Measurements from ENCODE around the gene RRP1B.

Gene RRP1B

GRCh38 chr21:43618940-43619339 is 40.4 kb upstream of the RRP1B start:
- TF ChIP-seq ZBTB7A (IDR thresholded peaks at IDR 0.05; ENCODE audit: low read depth) (no peak), TCF12 (IDR thresholded peaks at IDR 0.05; ENCODE audit: low read depth) (no peak)

DNA sequence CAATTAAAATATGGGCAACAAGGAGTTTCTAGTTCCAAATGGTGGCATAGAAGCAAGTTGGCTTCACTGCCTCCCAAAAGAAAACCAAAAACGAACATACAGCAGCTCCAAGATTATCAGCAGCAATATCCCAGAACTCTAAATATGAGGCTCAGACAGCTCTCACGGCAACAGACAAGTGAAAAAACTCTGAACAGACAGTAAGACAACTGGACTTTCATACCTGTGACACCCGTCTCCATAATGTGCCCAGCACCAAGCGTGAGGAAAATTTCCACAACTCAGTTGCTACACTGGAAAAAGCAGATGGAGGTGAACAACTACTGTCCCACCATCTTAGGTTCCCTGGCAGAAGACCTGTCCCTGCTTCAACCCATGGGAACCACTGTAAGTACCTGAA is 40.0 kb upstream of the RRP1B start:
- TF ChIP-seq TCF12 (IDR thresholded peaks at IDR 0.05; ENCODE audit: low read depth), result no peak
- no peak for TF ChIP-seq TEAD4 (IDR thresholded peaks at IDR 0.05)
- TF ChIP-seq FOXM1 (IDR thresholded peaks at IDR 0.05; ENCODE audit: borderline replicate concordance, low read depth), result no peak

DNA sequence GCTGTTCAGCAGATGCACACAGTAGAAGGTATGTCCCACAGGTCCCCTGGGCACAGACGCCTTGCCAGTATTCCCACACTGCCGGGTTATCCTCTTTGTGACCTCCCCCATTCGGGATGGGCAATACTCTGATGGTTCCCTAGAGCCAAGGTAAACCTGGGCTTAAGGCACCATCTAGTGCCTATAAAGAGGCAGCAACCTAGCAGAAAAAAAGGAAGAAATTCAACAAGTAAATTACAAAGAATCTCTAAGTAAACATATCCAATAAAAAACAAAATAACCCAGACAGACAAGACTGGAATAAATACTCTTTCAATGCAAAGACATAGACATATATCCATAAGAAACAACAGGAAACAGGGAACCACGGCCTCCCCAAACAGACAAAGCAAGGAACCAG is 39.5 kb upstream of the RRP1B start:
- TF ChIP-seq REST (IDR thresholded peaks at IDR 0.05; ENCODE audit: low read depth) (no peak), RAD21 (IDR thresholded peaks at IDR 0.05; ENCODE audit: low read depth) (peak; percentile 54), CEBPB (IDR thresholded peaks at IDR 0.05) (no peak), EP300 (IDR thresholded peaks at IDR 0.05; ENCODE audit: borderline replicate concordance) (no peak), CREB1 (IDR thresholded peaks at IDR 0.05; ENCODE audit: low read depth) (no peak)

- TF ChIP-seq ZBTB7A (IDR thresholded peaks at IDR 0.05; ENCODE audit: low read depth) (no peak), MAX (IDR thresholded peaks at IDR 0.05) (no peak), RAD21 (IDR thresholded peaks at IDR 0.05; ENCODE audit: low read depth) (no peak), TCF12 (IDR thresholded peaks at IDR 0.05; ENCODE audit: low read depth) (no peak), REST (IDR thresholded peaks at IDR 0.05; ENCODE audit: low read depth) (no peak), FOXM1 (IDR thresholded peaks at IDR 0.05; ENCODE audit: borderline replicate concordance, low read depth) (no peak), EGR1 (IDR thresholded peaks at IDR 0.05) (no peak), YY1 (IDR thresholded peaks at IDR 0.05; ENCODE audit: low read depth) (no peak), CEBPB (IDR thresholded peaks at IDR 0.05) (no peak), CREB1 (IDR thresholded peaks at IDR 0.05; ENCODE audit: low read depth) (no peak), NFIC (IDR thresholded peaks at IDR 0.05) (no peak), EP300 (IDR thresholded peaks at IDR 0.05; ENCODE audit: borderline replicate concordance) (no peak), TEAD4 (IDR thresholded peaks at IDR 0.05) (no peak)
- TF ChIP-seq, protein P1, sequence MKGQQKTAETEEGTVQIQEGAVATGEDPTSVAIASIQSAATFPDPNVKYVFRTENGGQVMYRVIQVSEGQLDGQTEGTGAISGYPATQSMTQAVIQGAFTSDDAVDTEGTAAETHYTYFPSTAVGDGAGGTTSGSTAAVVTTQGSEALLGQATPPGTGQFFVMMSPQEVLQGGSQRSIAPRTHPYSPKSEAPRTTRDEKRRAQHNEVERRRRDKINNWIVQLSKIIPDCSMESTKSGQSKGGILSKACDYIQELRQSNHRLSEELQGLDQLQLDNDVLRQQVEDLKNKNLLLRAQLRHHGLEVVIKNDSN (IDR thresholded peaks at IDR 0.05), result no peak
Measured at GRCh38 chr21:43622796-43623195, 36.6 kb upstream of the RRP1B start.

DNA sequence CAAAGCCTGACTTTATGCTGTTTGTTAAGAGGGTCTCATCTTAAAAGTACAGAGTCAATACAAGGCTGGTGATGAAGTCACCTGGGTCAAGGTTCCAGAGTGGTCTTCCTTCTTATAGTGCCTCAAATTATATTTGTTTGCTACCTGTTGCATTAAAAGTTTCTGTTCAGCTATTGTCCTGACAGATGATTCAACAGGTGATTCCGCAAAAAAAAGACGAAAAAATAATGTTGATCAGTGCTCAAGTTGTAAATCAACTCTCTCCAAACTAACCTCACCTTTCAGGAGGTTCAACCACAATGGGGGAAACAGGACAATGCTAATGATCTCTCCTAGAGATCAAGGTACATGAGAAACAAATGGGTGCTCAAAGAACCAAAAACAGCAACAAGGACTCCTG is 35.8 kb upstream of the RRP1B start:
- TF ChIP-seq RAD21 (IDR thresholded peaks at IDR 0.05; ENCODE audit: low read depth) (no peak), TCF12 (IDR thresholded peaks at IDR 0.05; ENCODE audit: low read depth) (no peak), EP300 (IDR thresholded peaks at IDR 0.05; ENCODE audit: borderline replicate concordance) (no peak), ZBTB7A (IDR thresholded peaks at IDR 0.05; ENCODE audit: low read depth) (no peak), CREB1 (IDR thresholded peaks at IDR 0.05; ENCODE audit: low read depth) (no peak), EGR1 (IDR thresholded peaks at IDR 0.05) (no peak), CEBPB (IDR thresholded peaks at IDR 0.05) (no peak), NFIC (IDR thresholded peaks at IDR 0.05) (no peak), MAX (IDR thresholded peaks at IDR 0.05) (no peak)

DNA sequence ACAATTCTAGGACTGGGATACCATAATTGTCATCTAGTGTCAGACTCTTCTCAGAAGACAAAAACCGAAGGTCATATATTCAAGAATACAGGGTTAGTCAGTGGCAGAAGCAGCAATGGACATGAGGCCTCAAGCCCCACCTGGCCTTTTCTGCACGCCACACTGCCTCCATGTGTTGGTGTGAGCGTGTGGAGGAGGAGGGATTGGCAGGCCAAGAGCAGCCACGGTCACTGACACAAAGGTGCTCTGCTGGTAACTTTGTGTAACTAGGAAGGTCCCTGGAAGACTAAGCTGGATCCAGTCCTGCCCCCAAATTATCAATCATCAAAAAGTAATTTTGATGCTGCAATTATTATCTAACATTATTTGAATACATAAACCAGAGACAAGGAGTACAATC is 35.0 kb upstream of the RRP1B start:
- TF ChIP-seq CREB1 (IDR thresholded peaks at IDR 0.05; ENCODE audit: low read depth) (no peak), EP300 (IDR thresholded peaks at IDR 0.05; ENCODE audit: borderline replicate concordance) (no peak), MAX (IDR thresholded peaks at IDR 0.05) (no peak), RAD21 (IDR thresholded peaks at IDR 0.05; ENCODE audit: low read depth) (no peak; the same call in 1 of the 2 replicates), TCF12 (IDR thresholded peaks at IDR 0.05; ENCODE audit: low read depth) (no peak), NFIC (IDR thresholded peaks at IDR 0.05) (no peak), EGR1 (IDR thresholded peaks at IDR 0.05) (no peak), REST (IDR thresholded peaks at IDR 0.05; ENCODE audit: low read depth) (no peak), ZBTB7A (IDR thresholded peaks at IDR 0.05; ENCODE audit: low read depth) (no peak), CEBPB (IDR thresholded peaks at IDR 0.05) (no peak)
- TF ChIP-seq, protein P1 (IDR thresholded peaks at IDR 0.05), result no peak
